GM18520 (cell line): ENCODE data around the gene KCNQ5.

Experiments
- ATAC-seq: cut with Tn5 transposase; IDR thresholded peaks from one replicate; pipeline ENCODE4 v1.9.1; 2021; ENCODE audit not compliant: unreplicated experiment

Gene KCNQ5

GRCh38 chr6:72789145-72789544, 167.3 kb downstream of the KCNQ5 start:
- ATAC-seq: no peak

GRCh38 chr6:72792692-72793091, 170.8 kb downstream of the KCNQ5 start:
- no peak for ATAC-seq

GRCh38 chr6:72793641-72794395, 172.0 kb downstream of the KCNQ5 start:
- no peak for ATAC-seq

GRCh38 chr6:72798196-72798595, 176.3 kb downstream of the KCNQ5 start:
- ATAC-seq: no peak

- ATAC-seq: no peak
Measured at GRCh38 chr6:72809746-72810379, 188.0 kb downstream of the KCNQ5 start.

GRCh38 chr6:72810571-72811280, 188.9 kb downstream of the KCNQ5 start:
- ATAC-seq: no peak

GRCh38 chr6:72811971-72812421, 190.1 kb downstream of the KCNQ5 start:
- no peak for ATAC-seq

GRCh38 chr6:72813807-72814596, 192.1 kb downstream of the KCNQ5 start:
- ATAC-seq: no peak

- ATAC-seq: no peak
Measured at GRCh38 chr6:72816022-72816421, 194.2 kb downstream of the KCNQ5 start.

- no peak for ATAC-seq
Measured at GRCh38 chr6:72817208-72817607, 195.3 kb downstream of the KCNQ5 start.

- ATAC-seq: no peak
Measured at GRCh38 chr6:72819609-72820008, 197.7 kb downstream of the KCNQ5 start.

GRCh38 chr6:72820153-72820552, 198.3 kb downstream of the KCNQ5 start:
- ATAC-seq: no peak

GRCh38 chr6:72820906-72821305, 199.0 kb downstream of the KCNQ5 start:
- no peak for ATAC-seq

GRCh38 chr6:72822023-72822422, 200.2 kb downstream of the KCNQ5 start:
- ATAC-seq: no peak

GRCh38 chr6:72822691-72823090, 200.8 kb downstream of the KCNQ5 start:
- ATAC-seq: no peak

- ATAC-seq: peak; percentile 46
Measured at GRCh38 chr6:72824833-72825232, 203.0 kb downstream of the KCNQ5 start.

- no peak for ATAC-seq
Measured at GRCh38 chr6:72825315-72825911, 203.5 kb downstream of the KCNQ5 start.

GRCh38 chr6:72826037-72826436, 204.2 kb downstream of the KCNQ5 start:
- ATAC-seq: no peak

- no peak for ATAC-seq
Measured at GRCh38 chr6:72826744-72827438, 205.0 kb downstream of the KCNQ5 start.

- ATAC-seq: no peak
Measured at GRCh38 chr6:72828904-72829303, 207.0 kb downstream of the KCNQ5 start.
